ENCODE measurements around the gene SOX8. TPM values are rescaled to one million over a fixed set of nuclear protein-coding genes. Genes with fewer than 3 reads are reported as not detected.

SOX8 gene
- total RNA-seq, 2 experiments from 2014 or later, result 0.25 to 0.27 TPM

- POLR2A ChIA-PET, result no interaction called here
- H3K9me3 Mint-ChIP-seq, result no peaks in the 10 kb centered on the region
- H3K4me1 Mint-ChIP-seq, result peaks cover 2% of the 10 kb centered on the region
- no peaks in the 10 kb centered on the region for H3K36me3 Mint-ChIP-seq (ENCODE audit: low read depth)
- CTCF ChIA-PET, result interaction anchor here (1.1 to 1.9 kb wide), 3 partner anchors 11 to 24 kb away, joined by 3 to 4 read pairs (median 3); no protein-coding TSS in a partner anchor
- DNase-seq, result no peak
- no peak overlapping the region for H3K4me3 Mint-ChIP-seq
- H3K27me3 Mint-ChIP-seq, result peaks cover 23% of the 10 kb centered on the region
- no peak overlapping the region for H3K27ac Mint-ChIP-seq
Measured at GRCh38 chr16:979859-980594, 1.5 kb upstream of the SOX8 start.

- H3K4me1 Mint-ChIP-seq, result peaks cover 2% of the 10 kb centered on the region
- no peaks in the 10 kb centered on the region for H3K36me3 Mint-ChIP-seq (ENCODE audit: low read depth)
- POLR2A ChIA-PET, result no interaction called here
- no peaks in the 10 kb centered on the region for H3K9me3 Mint-ChIP-seq
- no peak overlapping the region for H3K27ac Mint-ChIP-seq
- CTCF ChIA-PET, result interaction anchor here (0.7 to 1.9 kb wide), 4 partner anchors 11 to 23 kb away, joined by 3 to 4 read pairs (median 4); no protein-coding TSS in a partner anchor
- H3K4me3 Mint-ChIP-seq, result no peak overlapping the region
- no peak for DNase-seq
- H3K27me3 Mint-ChIP-seq, result peaks cover 23% of the 10 kb centered on the region
Measured at GRCh38 chr16:980595-980854, 1.0 kb upstream of the SOX8 start.

GRCh38 chr16:982145-983043 lies 824 bp downstream of the SOX8 start:
- peak overlapping the region; percentile 10 for H3K4me3 Mint-ChIP-seq
- no peak for DNase-seq
- H3K27ac Mint-ChIP-seq, result no peak overlapping the region
- no peaks in the 10 kb centered on the region for H3K9me3 Mint-ChIP-seq
- H3K36me3 Mint-ChIP-seq (ENCODE audit: low read depth), result no peaks in the 10 kb centered on the region
- H3K27me3 Mint-ChIP-seq, result peaks cover 23% of the 10 kb centered on the region
- ChIA-PET CTCF (interaction anchor here (1.7 kb wide), 1 partner anchor 11 kb away, joined by 5 read pairs; no protein-coding TSS in a partner anchor), POLR2A (no interaction called here)
- peaks cover 2% of the 10 kb centered on the region for H3K4me1 Mint-ChIP-seq

- peaks cover 20% of the 10 kb centered on the region for H3K27me3 Mint-ChIP-seq
- ChIA-PET POLR2A (no interaction called here), CTCF (no interaction called here)
- H3K4me3 Mint-ChIP-seq, result peak overlapping the region; percentile 10
- H3K4me1 Mint-ChIP-seq, result peaks cover 2% of the 10 kb centered on the region
- no peaks in the 10 kb centered on the region for H3K9me3 Mint-ChIP-seq
- no peaks in the 10 kb centered on the region for H3K36me3 Mint-ChIP-seq (ENCODE audit: low read depth)
- H3K27ac Mint-ChIP-seq, result no peak overlapping the region
- no peak for DNase-seq
Measured at GRCh38 chr16:983044-984030, 1.8 kb downstream of the SOX8 start.

GRCh38 chr16:984121-984694 lies 2.6 kb downstream of the SOX8 start:
- peaks cover 16% of the 10 kb centered on the region for H3K27me3 Mint-ChIP-seq
- no peak overlapping the region for H3K4me3 Mint-ChIP-seq
- H3K27ac Mint-ChIP-seq, result no peak overlapping the region
- H3K9me3 Mint-ChIP-seq, result no peaks in the 10 kb centered on the region
- ChIA-PET CTCF (interaction anchor here (1.0 kb wide), 1 partner anchor 16 kb away, joined by 4 read pairs; no protein-coding TSS in a partner anchor), POLR2A (no interaction called here)
- H3K4me1 Mint-ChIP-seq, result peaks cover 2% of the 10 kb centered on the region
- H3K36me3 Mint-ChIP-seq (ENCODE audit: low read depth), result no peaks in the 10 kb centered on the region
- no peak for DNase-seq

GRCh38 chr16:984736-985636 lies 3.4 kb downstream of the SOX8 start:
- H3K27ac Mint-ChIP-seq, result no peak overlapping the region
- DNase-seq, result no peak
- peaks cover 11% of the 10 kb centered on the region for H3K27me3 Mint-ChIP-seq
- H3K9me3 Mint-ChIP-seq, result no peaks in the 10 kb centered on the region
- H3K4me3 Mint-ChIP-seq, result no peak overlapping the region
- no peaks in the 10 kb centered on the region for H3K36me3 Mint-ChIP-seq (ENCODE audit: low read depth)
- H3K4me1 Mint-ChIP-seq, result peaks cover 2% of the 10 kb centered on the region
- ChIA-PET POLR2A (no interaction called here), CTCF (interaction anchor here (1.0 kb wide), 1 partner anchor 15 kb away, joined by 4 read pairs; no protein-coding TSS in a partner anchor)

GRCh38 chr16:985646-986400 lies 4.3 kb downstream of the SOX8 start:
- Mint-ChIP-seq H3K4me3 (no peak overlapping the region), H3K4me1 (peaks cover 2% of the 10 kb centered on the region), H3K9me3 (no peaks in the 10 kb centered on the region), H3K36me3 (ENCODE audit: low read depth) (no peaks in the 10 kb centered on the region), H3K27me3 (peaks cover 11% of the 10 kb centered on the region), H3K27ac (no peak overlapping the region)
- ChIA-PET POLR2A (no interaction called here), CTCF (no interaction called here)
- DNase-seq, result no peak

GRCh38 chr16:986411-986810 lies 4.8 kb downstream of the SOX8 start:
- H3K9me3 Mint-ChIP-seq, result no peaks in the 10 kb centered on the region
- H3K4me1 Mint-ChIP-seq, result no peaks in the 10 kb centered on the region
- CTCF ChIA-PET, result no interaction called here
- peaks cover 7% of the 10 kb centered on the region for H3K27me3 Mint-ChIP-seq
- POLR2A ChIA-PET, result no interaction called here
- no peaks in the 10 kb centered on the region for H3K36me3 Mint-ChIP-seq (ENCODE audit: low read depth)
- no peak overlapping the region for H3K4me3 Mint-ChIP-seq
- no peak for DNase-seq
- H3K27ac Mint-ChIP-seq, result no peak overlapping the region

GRCh38 chr16:986925-987582 lies 5.5 kb downstream of the SOX8 start:
- H3K4me1 Mint-ChIP-seq, result no peaks in the 10 kb centered on the region
- H3K36me3 Mint-ChIP-seq (ENCODE audit: low read depth), result no peaks in the 10 kb centered on the region
- no peak for DNase-seq
- H3K27ac Mint-ChIP-seq, result no peak overlapping the region
- no peak overlapping the region for H3K4me3 Mint-ChIP-seq
- ChIA-PET POLR2A (no interaction called here), CTCF (no interaction called here)
- H3K9me3 Mint-ChIP-seq, result no peaks in the 10 kb centered on the region
- H3K27me3 Mint-ChIP-seq, result peaks cover 7% of the 10 kb centered on the region

- ChIA-PET POLR2A (no interaction called here), CTCF (no interaction called here)
- Mint-ChIP-seq H3K27ac (no peak overlapping the region), H3K36me3 (ENCODE audit: low read depth) (no peaks in the 10 kb centered on the region), H3K9me3 (no peaks in the 10 kb centered on the region), H3K4me3 (no peak overlapping the region), H3K27me3 (peaks cover 3% of the 10 kb centered on the region), H3K4me1 (no peaks in the 10 kb centered on the region)
- DNase-seq, result no peak
Measured at GRCh38 chr16:987906-988305, 6.3 kb downstream of the SOX8 start.
